EL (cell line): Measurements from ENCODE around the gene CD151.
A peak's percentile ranks its signal among the peaks of the same experiment; 100 is the strongest.

Source experiments
- DNase-seq: peaks from one replicate; pipeline ENCODE4 v3.0.0-alpha.2; 2016

The CD151 gene

DNA sequence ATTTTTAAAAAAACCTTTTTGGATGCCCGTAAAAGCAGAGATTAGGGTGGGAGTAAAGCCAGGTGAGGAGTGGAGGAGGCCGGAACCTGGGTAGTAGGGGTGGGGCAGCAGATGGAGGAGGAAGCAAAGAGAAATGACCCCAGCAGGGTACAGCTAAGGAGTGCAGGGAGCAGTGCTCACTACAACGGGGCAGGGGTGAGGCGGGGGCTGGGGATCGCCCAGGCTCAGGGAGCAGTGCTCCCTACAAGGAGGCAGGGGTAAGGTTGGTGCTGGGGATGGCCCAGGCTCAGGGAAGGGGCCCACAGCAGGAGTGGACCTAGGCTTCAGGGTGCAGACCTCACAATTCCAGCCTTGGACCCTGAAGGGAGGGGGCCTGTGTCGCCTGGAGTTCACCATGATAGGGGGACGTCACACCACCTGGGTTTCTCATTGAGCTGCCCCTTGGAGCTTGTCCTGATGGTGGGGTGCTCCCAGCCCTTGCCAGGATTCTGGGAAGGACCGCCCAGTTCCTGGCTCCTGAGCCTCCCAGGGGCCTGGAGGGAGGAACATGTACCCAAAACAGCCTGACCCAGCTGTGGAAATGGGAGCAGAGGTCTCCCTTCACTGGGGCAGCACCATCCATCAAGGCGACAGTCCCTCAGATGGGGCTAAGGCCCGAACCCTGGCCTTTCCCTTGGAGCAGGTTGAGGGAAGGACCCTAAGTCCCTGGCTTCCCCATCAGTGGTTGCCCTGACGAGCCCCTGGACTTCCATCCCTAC lies 16.9 kb upstream of the CD151 start:
- no peak for DNase-seq

DNA sequence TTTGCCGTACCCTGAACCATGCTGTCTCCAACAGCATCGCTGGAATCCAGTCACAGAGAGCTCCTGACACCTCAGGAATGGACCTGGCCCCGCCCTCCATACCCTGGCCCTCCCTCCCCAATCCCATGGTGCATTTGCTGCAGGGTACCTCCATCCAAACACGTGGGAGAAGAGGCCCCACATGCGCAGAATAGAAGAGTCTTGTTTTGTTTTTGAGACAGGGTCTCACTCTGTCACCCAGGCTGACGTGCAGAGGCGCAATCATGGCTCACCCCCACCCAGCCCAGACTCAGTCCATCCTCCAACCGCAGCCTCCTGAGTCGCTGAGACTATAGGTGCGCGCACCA lies 16.3 kb upstream of the CD151 start:
- no peak for DNase-seq

DNA sequence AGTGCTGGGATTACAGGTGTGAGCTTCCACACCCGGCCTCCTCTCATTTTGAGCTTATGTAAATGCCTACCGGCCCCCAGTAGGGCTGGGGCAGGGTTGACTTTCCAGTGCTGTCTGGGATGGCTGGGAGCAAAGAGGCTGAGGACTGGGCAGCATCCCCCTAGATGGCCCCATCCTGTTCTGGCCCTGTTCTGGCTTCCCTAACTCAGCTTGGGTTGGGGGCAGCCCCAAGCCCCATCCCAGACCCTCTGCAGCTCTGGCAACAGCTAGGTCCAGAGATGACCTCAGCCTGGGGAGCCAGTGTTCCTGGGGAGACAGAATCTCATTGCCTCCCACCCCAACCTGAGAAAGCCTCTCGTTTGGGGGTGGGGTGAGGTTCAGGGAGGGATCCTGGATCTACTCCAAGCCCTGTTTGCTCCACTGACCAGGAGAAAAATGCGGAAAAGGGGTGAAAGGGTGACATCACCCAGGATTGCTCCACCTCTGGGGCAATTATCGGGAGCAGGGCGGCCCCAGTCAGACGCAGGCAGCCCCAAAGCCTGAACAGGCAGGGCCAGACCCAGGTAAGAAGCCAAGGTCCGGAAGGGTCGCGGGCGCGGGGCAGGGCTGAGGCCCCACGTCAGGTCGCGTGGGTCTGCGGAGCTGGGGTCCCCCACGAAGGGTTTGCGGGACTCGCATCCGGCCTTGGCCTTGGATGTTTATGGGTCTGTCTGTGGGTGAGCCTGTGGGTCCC lies 14.2 kb upstream of the CD151 start, which contains the start of gene PNPLA2:
PNPLA2 (plus strand) TSS at position 519 of the 733 bp plus-strand sequence. CDS start 805 bp downstream, outside the sequence.
- DNase-seq: peak; percentile 79

DNA sequence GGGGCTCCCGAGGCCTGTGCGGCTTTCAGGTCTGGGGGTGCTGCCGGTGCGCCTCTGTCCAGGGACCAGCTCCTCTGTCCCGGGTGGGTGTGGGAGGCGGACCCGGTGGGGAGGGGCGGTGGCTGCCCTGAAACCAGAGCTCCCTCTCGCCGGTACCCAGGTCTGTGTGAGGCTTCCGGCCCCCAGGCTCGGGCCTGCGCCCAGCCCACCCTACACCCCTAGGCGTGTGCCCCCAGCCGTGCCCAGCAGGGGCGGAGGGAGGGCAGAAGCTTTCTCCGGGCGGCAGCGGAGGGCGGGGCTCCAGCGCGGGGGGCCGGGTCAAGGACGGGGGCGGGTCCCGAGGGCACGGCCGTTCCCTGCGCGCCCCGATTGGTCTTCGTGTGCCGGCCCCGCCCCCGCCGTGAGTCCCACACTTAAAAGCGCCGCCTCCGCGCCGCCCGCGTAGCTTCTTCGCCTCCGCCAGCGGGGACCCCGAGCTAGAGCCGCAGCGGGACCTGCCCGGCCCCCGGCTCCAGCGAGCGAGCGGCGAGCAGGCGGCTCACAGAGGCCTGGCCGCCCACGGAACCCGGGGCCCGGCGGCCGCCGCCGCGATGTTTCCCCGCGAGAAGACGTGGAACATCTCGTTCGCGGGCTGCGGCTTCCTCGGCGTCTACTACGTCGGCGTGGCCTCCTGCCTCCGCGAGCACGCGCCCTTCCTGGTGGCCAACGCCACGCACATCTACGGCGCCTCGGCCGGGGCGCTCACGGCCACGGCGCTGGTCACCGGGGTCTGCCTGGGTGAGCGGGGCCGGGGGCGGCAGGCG lies 13.4 kb upstream of the CD151 start:
- peak; percentile 89 for DNase-seq

DNA sequence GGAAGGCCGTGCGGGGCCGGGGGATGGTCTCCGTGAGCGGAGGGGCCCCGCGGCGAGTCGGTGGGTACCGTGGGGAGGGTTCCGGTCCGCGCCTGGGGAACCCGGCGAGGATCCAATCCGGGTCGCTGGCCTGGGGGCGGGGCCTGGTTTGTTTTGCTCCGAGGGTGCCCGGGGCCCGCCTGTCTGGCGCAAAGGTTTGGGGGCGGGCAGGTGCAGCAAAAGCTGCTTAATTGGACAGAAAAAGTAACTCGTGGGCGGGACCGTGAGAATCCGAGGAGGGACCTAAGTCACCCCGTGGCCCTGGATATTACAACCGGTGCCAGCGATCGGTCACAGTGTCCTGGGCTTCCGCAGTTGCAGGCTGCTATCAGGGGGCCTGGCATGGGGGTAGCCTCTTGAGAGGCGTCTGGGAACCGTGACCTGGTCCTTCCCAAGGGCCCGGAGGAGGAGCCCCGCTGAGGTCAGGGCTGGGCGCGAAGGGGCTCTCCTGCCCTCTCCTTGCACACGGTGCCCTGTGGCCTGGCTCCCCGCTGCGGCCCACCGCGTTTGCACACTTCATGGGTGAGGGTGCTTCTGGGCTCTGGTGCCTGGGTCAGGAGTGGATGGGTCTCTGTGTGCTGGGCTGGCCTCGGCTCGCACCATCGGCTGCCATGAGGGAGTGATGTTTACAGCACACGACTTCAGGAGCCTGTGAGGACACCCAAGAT lies 12.7 kb upstream of the CD151 start:
- peak; percentile 84 for DNase-seq

DNA sequence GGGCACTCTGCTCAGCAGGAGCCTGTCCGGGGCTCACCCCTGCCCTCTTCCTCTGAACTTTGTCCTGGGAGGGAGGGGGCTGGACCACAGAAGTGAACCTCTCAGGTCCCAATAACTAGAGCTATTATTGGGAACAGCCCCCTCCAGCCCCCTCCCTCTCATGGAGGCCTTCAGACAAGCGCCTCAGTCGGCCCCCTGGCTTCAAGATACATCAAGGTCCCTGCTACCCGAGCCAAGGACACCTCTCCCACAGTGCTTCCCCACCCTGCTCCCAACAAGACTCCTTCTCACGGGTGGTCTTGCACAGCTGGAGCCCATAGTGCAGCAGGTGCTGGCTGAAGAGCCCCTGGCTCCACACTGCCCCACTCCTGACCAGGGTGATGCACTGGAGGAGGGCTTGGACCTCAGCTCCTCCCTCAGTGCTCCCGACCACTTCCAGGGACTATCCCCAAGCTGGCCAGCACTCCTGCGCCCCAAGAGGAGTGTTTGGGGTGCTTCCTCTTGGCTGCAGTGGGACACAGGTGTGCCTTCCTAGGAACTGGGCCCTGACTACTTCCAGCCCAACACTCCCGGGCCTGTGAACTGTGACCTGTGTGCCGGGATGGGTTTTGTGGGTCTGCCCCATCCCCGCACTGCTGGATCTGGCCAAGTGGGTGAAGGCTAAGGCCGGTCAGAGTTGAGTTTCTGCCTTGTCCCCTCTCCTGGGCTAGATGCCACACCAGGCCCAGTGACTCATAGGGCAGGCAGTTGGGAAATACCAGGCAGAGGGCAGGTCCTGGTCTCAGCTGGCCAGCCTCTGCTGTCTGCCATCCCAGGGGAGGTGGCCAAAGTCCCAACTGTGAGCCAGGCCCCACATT lies 11.9 kb upstream of the CD151 start:
- DNase-seq: peak; percentile 81

DNA sequence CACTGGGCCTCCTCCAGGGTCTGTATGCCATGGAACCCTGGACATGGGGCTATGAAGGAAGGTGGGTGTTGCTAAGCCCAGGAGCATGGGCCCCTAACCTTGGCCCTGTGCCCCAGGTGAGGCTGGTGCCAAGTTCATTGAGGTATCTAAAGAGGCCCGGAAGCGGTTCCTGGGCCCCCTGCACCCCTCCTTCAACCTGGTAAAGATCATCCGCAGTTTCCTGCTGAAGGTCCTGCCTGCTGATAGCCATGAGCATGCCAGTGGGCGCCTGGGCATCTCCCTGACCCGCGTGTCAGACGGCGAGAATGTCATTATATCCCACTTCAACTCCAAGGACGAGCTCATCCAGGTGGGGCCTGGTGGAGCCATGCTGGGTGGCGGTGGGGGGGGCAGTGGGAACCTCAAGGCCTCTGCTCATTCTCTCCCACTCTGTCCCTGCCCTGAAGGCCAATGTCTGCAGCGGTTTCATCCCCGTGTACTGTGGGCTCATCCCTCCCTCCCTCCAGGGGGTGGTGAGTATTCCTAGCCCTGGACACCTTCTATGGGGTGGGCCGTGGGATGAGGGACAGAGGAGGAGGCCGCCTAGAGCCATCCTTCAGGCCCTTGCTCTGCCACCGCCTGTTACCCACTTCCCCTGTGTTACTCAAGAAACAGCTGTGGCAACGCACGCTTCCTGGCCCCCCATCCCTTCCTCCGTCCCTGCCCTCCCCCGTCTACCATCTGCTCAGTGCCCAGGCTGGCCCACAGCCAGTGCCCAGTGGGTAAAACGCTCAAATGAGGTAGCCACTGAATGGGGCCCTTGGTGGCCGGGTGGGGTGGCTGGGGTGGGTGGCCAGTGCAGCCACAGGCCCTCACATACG lies 11.0 kb upstream of the CD151 start:
- no peak for DNase-seq

DNA sequence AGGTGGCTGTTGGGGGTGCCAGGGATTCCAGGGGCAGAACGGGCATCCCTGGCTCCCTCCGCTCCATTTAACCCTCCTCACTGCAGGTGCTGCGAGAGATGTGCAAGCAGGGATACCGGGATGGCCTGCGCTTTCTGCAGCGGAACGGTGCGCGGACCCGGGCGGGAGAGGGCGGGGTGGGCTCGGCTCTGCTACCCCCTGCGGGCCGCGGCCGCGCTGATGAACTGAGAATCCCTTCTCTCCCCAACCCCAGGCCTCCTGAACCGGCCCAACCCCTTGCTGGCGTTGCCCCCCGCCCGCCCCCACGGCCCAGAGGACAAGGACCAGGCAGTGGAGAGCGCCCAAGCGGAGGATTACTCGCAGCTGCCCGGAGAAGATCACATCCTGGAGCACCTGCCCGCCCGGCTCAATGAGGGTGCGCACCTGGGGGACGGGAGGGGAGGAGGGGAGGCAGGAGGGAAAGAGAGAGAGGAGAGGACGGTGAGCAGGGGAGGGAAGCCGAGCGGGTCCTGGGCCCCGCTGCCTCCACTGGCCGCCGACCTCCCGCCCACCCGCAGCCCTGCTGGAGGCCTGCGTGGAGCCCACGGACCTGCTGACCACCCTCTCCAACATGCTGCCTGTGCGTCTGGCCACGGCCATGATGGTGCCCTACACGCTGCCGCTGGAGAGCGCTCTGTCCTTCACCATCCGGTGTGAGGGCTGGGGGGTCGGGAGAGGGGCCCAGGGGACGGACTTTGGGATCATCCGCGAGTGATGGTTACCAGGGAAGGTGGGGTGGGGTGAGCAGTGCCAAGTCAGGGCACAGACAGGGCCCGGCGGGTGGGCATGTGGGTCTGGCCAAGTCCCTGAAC lies 9.1 kb upstream of the CD151 start:
- no peak for DNase-seq

DNA sequence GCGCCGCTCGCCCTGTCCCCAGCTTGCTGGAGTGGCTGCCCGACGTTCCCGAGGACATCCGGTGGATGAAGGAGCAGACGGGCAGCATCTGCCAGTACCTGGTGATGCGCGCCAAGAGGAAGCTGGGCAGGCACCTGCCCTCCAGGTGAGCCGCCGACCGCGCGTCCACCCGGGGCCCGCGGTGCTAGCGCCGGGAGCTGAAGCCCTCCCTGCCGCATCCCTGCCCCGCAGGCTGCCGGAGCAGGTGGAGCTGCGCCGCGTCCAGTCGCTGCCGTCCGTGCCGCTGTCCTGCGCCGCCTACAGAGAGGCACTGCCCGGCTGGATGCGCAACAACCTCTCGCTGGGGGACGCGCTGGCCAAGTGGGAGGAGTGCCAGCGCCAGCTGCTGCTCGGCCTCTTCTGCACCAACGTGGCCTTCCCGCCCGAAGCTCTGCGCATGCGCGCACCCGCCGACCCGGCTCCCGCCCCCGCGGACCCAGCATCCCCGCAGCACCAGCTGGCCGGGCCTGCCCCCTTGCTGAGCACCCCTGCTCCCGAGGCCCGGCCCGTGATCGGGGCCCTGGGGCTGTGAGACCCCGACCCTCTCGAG lies 8.4 kb upstream of the CD151 start:
- no peak for DNase-seq

DNA sequence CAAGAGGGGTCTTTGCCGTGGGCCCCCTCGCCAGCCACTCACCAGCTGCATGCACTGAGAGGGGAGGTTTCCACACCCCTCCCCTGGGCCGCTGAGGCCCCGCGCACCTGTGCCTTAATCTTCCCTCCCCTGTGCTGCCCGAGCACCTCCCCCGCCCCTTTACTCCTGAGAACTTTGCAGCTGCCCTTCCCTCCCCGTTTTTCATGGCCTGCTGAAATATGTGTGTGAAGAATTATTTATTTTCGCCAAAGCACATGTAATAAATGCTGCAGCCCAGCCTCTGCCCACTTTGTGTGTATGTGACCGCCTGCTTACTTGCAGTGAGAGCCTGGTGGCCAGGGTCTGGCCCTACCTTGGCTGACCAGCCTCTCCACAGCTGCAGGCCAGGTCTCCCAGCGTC lies 7.8 kb upstream of the CD151 start:
- no peak for DNase-seq

DNA sequence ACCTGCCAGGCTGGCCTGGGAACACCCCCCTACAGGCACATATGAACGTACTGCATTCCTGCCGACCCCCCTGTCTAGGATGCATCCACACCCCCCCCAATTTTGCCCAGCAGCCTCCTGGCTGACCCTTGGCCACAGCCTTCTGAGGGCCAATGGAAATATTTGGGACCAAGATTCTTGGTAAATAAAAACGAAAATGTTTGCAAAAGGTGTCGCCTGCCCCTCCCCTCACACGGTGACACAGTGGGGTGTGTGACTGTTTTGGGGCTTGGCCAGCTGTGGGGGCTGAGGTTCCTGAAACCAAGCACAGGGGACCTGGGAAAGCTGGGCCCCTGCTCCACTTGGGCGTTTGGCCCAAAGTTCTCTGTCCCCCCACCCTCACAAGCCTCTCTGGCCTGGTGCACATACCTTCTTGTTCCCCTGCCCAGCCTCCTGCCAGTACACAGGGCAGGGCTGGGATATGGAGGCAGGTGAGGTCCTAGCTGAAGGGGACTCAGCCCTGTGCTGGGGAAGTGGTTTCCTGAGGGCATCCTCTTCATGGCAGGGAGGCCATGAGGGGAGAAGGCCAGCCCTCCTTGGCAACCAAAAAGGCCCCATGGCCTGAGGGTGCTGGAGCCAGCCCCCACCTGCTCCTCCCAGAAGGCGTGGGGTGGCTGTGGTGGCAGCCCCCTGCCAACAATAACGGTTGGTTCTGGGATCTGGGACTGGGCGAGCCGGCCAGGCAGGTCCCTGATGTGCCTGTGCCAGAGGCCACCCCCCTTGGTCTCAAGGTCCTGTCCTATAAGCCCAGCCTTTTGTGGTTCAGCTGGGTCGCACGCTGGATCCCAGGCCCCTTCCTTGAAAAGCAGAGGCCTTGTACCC lies 7.2 kb upstream of the CD151 start:
- no peak for DNase-seq

DNA sequence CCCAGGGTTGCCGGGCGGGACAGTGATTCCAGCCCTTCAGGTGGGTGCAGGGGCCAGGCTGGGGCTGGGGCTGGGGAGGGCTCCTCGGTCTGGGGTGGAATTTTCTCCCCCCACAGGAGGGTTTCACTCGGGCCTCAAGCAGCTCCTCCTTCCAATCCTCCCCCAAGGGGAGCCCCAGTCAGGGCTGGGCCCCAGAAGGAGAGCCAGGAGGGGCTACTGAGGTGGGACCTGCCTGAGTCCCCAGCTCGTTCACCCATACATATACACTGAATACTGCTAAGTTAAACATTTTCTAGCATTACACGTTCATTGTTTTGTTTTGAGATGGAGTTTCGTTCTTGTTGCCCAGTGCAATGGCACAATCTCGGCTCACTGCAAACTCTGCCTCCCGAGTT lies 6.5 kb upstream of the CD151 start:
- no peak for DNase-seq

DNA sequence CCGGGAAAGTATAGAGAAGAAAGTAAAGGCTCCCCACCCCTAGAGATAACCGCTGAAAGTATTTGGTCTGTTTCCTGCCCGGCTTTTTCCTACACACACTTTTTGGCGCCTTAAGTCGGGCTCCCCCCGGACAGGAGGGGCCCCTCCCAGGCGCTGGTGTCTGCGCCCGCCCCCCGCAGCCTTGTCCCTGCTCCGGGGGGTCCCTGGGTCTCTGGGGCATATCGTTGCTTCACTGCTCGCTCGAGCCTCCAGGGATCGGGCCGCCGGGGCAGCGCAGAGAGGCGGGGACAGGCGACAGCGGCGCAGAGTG lies 6.0 kb upstream of the CD151 start:
- no peak for DNase-seq

DNA sequence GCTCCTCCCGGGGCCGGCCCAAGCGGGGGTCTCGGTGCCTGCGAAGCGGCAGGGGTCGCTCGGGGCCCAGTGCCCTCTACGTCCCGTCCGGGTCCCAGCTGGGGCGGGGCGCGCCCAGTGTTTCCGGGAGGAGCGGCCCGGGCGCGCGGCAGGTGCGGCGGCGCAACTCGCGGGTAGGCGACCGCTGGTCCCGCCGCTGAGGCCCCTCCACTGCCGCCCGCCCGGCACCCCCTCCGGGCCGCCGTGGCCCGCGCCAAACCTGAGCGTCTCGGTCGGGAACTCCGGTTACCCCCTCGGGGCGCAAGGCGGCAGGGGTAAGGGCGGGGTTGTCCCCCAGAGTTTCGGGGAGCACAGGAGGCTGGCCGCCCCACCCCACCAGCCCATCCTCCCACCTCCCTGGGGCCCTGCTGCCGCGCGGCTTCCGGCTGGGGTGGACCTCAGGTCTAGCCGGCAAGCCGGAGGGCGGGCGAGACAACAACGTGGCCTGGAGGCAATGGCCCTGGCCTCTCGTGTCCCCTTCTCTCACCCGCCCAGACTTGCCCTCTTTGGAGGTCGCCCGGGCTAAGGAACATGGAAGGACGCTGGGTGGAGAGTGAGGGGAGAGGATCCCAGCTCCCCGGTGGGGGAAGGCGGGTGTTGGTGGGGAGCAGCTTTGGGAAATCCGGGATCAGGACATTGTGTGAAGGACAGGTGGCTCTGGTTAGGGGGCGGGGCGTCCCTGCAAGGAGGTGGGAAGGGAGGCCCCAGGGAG lies 5.4 kb upstream of the CD151 start:
- DNase-seq: no peak

DNA sequence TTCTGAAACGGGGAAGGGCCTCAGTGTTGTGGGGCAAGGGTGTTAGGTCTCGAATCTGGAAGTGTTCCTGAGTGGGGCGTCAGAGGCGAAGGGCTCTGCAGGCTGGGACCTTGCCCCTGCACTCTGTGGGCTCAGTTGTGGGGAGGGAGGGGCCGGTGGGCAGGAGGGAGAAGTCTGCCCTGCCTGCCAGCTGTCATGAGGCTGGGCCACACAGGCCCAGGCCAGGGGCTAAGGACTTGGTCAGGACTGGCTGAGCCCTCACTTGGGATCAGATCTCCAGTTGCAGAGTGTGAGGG lies 4.9 kb upstream of the CD151 start, which contains the start of gene CRACR2B:
CRACR2B (plus strand) TSS at position 23 of the 296 bp plus-strand sequence. CDS start 689 bp downstream, outside the sequence.
- DNase-seq: no peak

DNA sequence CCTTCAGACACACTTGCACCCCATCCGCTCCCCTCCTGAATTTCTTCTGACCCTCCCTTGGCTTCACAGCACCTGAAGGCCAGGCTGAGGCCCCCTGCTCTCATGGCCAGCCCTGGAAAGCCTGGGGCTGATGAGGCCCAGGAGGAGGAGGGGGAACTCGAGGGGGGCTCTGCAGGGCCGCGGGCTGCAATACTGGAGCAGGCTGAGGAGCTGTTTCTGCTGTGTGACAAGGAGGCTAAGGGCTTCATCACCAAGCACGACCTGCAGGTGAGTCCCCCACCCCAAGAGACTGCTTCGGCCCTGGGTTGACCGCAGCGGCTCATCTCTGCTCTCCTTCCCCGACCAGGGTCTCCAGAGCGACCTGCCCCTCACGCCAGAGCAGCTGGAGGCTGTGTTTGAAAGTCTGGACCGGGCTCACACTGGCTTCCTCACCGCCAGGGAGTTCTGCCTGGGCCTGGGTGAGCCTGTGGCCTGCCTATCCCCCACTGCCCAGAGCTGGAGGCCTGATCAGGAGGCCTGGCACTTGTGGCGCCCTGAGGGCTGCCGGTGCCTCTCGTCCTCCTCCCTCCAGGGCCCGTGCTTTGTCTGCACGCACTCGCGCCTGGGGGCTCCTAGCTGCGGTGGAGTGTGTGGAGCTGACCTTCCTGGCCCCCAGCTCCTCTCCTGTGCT lies 4.1 kb upstream of the CD151 start:
- DNase-seq: no peak

DNA sequence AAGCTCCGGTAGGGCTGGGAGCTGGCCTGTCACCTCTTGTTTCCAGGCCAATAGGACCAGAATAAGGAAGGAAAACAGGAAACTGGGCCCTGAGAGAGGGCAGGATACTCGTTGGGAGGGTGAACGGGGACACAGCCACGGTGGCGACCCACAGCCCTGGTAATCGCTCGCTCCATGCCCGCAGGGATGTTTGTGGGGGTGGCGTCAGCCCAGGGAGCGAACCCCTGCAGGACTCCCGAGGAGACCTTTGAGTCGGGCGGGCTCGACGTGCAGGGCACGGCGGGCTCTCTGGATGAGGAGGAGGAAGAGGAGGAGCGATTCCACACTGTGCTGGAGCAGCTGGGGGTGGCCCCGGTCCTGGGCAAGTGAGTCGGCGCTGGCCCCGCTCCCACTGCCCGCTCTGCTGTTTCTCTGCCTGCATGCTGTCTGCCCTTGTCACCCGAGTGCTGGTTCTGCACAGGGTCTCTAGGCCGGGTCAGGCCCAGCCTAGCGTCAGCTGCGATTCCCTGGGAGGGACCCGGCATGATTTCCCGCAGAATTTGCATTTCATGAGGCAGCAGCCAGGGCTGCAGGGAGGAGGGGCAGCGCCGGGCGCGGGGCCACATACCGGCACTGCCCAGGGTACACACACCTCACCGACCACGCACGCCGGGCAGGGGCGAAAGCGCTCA lies 3.4 kb upstream of the CD151 start:
- DNase-seq: no peak
